ENCODE data around the gene GPC5. TPM values are rescaled to one million over a fixed set of nuclear protein-coding genes. Genes with fewer than 3 reads are reported as not detected.

The GPC5 gene
- total and polyA plus RNA-seq, 2 of the 13 experiments (the other 11 are each of a cell fraction or from before 2014, with no cell fraction given) = 0.02 to 0.07 TPM

- no peak for TF ChIP-seq KDM6A (CRISPR knock-in tag; IDR thresholded peaks at IDR 0.05; ENCODE audit: low read depth)
- TF ChIP-seq ZNF224 (CRISPR knock-in tag; IDR thresholded peaks at IDR 0.05) = no peak
- TF ChIP-seq ZSCAN21 (CRISPR knock-in tag; IDR thresholded peaks at IDR 0.05; ENCODE audit: borderline replicate concordance) = no peak
- TF ChIP-seq TSC22D2 (CRISPR knock-in tag; IDR thresholded peaks at IDR 0.05; ENCODE audit: borderline replicate concordance) = no peak
- no peak for TF ChIP-seq DNMT3B (CRISPR knock-in tag; conservative IDR thresholded peaks at IDR 0.05)
- TF ChIP-seq TFAP4 (IDR thresholded peaks at IDR 0.05; ENCODE audit: borderline replicate concordance, low read depth) = no peak
These were observed 918.6 kb downstream of the GPC5 start (continued) for GRCh38 chr13:92317066-92317465.

- FAIRE-seq = no peak
- H3K27ac ChIP-seq (ENCODE audit: extremely low read length, insufficient read depth, low read length) = no peak overlapping the region
- H3K4me3 ChIP-seq (replicated peaks in 1 of 3; ENCODE audit: insufficient read depth in 1 of 3, low read depth in 2 of 3, low read length in 3 of 3) = no peak overlapping the region
- no peaks in the 10 kb centered on the region for H3K9me3 ChIP-seq (ENCODE audit: low read length)
- H3K9ac ChIP-seq (ENCODE audit: insufficient read depth, low read depth, low read length) = no peak overlapping the region
- H2AFZ ChIP-seq (ENCODE audit: low read length) = no peak overlapping the region
- no peak overlapping the region for H3K4me2 ChIP-seq (ENCODE audit: low read depth, low read length)
- H3K36me3 ChIP-seq (replicated peaks in 1 of 2; ENCODE audit: control insufficient read depth in 1 of 2, insufficient read depth in 2 of 2, low read length in 2 of 2) = no peaks in the 10 kb centered on the region
- no peaks in the 10 kb centered on the region for H3K4me1 ChIP-seq (ENCODE audit: insufficient read depth, low read length)
- ChIA-PET CTCF (ENCODE audit: low intra/inter-chr PET ratio, low total read pairs) (no interaction called here), POLR2A (no interaction called here)
- H4K20me1 ChIP-seq (ENCODE audit: insufficient read depth, low read length) = no peaks in the 10 kb centered on the region
- DNase-seq (ENCODE audit: low spot score) = no peak
- no peaks in the 10 kb centered on the region for H3K79me2 ChIP-seq (ENCODE audit: insufficient read depth, low read length)
- intact Hi-C loops (cut with micrococcal nuclease; ENCODE audit: unreplicated experiment) (no loop called here), in situ Hi-C loops (cut with HindIII; ENCODE audit: extremely low pct_ligation_motif_present, low pct_unique_long_range_greater_than_20kb) (no loop called here)
- 0% methylated on average over 1 of the region's 1 CpG for WGBS (ENCODE audit: low lambda C conversion rate)
- BruUV-seq (replicated peaks) = no TSS peak
- ATAC-seq = no peak
- no peaks in the 10 kb centered on the region for H3K27me3 ChIP-seq (ENCODE audit: control insufficient read depth in 1 of 2, insufficient read depth in 2 of 2, low read length in 2 of 2)
- no peak for TF ChIP-seq ZNF503 (CRISPR knock-in tag; IDR thresholded peaks at IDR 0.05)
- no peak for TF ChIP-seq AHR (CRISPR knock-in tag; IDR thresholded peaks at IDR 0.05)
- TF ChIP-seq ZBTB1 (CRISPR knock-in tag; IDR thresholded peaks at IDR 0.05; ENCODE audit: borderline replicate concordance) = no peak
- TF ChIP-seq TERF1 (CRISPR knock-in tag; IDR thresholded peaks at IDR 0.05) = no peak
- no peak for TF ChIP-seq AKAP8 (CRISPR knock-in tag; IDR thresholded peaks at IDR 0.05)
- TF ChIP-seq ZNF800 (CRISPR knock-in tag; IDR thresholded peaks at IDR 0.05) = no peak
- TF ChIP-seq ZNF253 (CRISPR knock-in tag; IDR thresholded peaks at IDR 0.05; ENCODE audit: borderline replicate concordance) = no peak
- no peak for TF ChIP-seq ZNF772 (CRISPR knock-in tag; IDR thresholded peaks at IDR 0.05)
- TF ChIP-seq ZNF224 (CRISPR knock-in tag; IDR thresholded peaks at IDR 0.05) = no peak
- no peak for TF ChIP-seq ZNF326 (CRISPR knock-in tag; IDR thresholded peaks at IDR 0.05; ENCODE audit: borderline replicate concordance)
- TF ChIP-seq ZNF569 (CRISPR knock-in tag; IDR thresholded peaks at IDR 0.05; ENCODE audit: borderline replicate concordance) = no peak
These were observed 921.9 kb downstream of the GPC5 start for GRCh38 chr13:92320323-92320722.

All from HepG2 (cell line).